Islet precursor cell (in vitro differentiated cells): ENCODE measurements around the gene GMPPB.
"Not testable (repeated sequence)": the region's sequence is repeated elsewhere in the genome, so short reads cannot be mapped to it uniquely, and the experiment has no call there.

ENCODE experiments used
- DNase-seq: peaks from one replicate; pipeline ENCODE4 v3.0.0-alpha.2; 2018

GMPPB gene

GRCh38 chr3:49723628-49724551 is at the start of gene GMPPB:
TSS of gene GMPPB (minus strand) at chr3:49723951. CDS start at chr3:49723726, 225 bp downstream.
- DNase-seq, result peak; percentile 99

GRCh38 chr3:49772703-49773102 is 49.0 kb upstream of the GMPPB start:
- DNase-seq, result no peak

GRCh38 chr3:49771340-49771938 is 47.7 kb upstream of the GMPPB start:
- DNase-seq, result no peak

- DNase-seq, result no peak
Observed at GRCh38 chr3:49769926-49770325, 46.2 kb upstream of the GMPPB start.

- DNase-seq, result no peak
Observed at GRCh38 chr3:49769286-49769915, 45.6 kb upstream of the GMPPB start.

- no peak for DNase-seq
Observed at GRCh38 chr3:49763981-49764380, 40.2 kb upstream of the GMPPB start.

- no peak for DNase-seq
Observed at GRCh38 chr3:49761661-49762060, 37.9 kb upstream of the GMPPB start.

- DNase-seq, result no peak
Observed at GRCh38 chr3:49759226-49759625, 35.5 kb upstream of the GMPPB start.

- DNase-seq, result no peak
Observed at GRCh38 chr3:49757197-49757596, 33.4 kb upstream of the GMPPB start.

GRCh38 chr3:49756036-49756435 is 32.3 kb upstream of the GMPPB start:
- DNase-seq, result no peak

- DNase-seq, result no peak
Observed at GRCh38 chr3:49754536-49754935, 30.8 kb upstream of the GMPPB start.

- DNase-seq, result no peak
Observed at GRCh38 chr3:49751501-49751900, 27.8 kb upstream of the GMPPB start.

GRCh38 chr3:49750056-49750455 is 26.3 kb upstream of the GMPPB start:
- no peak for DNase-seq

GRCh38 chr3:49748874-49749273 is 25.1 kb upstream of the GMPPB start:
- not testable (repeated sequence) for DNase-seq

- DNase-seq, result no peak
Observed at GRCh38 chr3:49747792-49748480, 24.2 kb upstream of the GMPPB start.

- no peak for DNase-seq
Observed at GRCh38 chr3:49745986-49746385, 22.2 kb upstream of the GMPPB start.

- no peak for DNase-seq
Observed at GRCh38 chr3:49740427-49740826, 16.7 kb upstream of the GMPPB start.

- no peak for DNase-seq
Observed at GRCh38 chr3:49738067-49738713, 14.4 kb upstream of the GMPPB start.

- no peak for DNase-seq
Observed at GRCh38 chr3:49734752-49735151, 11.0 kb upstream of the GMPPB start.

- peak; percentile 7 for DNase-seq
Observed at GRCh38 chr3:49733551-49733950, 9.8 kb upstream of the GMPPB start.

GRCh38 chr3:49732597-49732996 is 8.8 kb upstream of the GMPPB start:
- peak; percentile 37 for DNase-seq

GRCh38 chr3:49729966-49730609 is 6.3 kb upstream of the GMPPB start:
- no peak for DNase-seq
